Measurements from ENCODE around the gene ARHGAP30.

GRCh38 chr1:161091093-161091492, 21.4 kb upstream of the ARHGAP30 start:
- TF ChIP-seq EZH2 (IDR thresholded peaks at IDR 0.05; ENCODE audit: insufficient read depth, poor library complexity, severe bottlenecking) (no peak), EZH2phosphoT487 (IDR thresholded peaks at IDR 0.05; ENCODE audit: insufficient read depth, low read depth) (no peak)
